K562 (cell line): ENCODE results near the gene EPOP. TPM values are rescaled to one million over a fixed set of nuclear protein-coding genes. Genes with fewer than 3 reads are reported as not detected.

Experiments
- BRD9 ChIP-seq: fragments of 450-650 bp; IDR thresholded peaks from 2 replicates; pipeline ENCODE4 v1.6.1; 2018; ENCODE audit warnings: low read depth; ENCODE audit not compliant: partially characterized antibody
- CCNT2 ChIP-seq: IDR thresholded peaks from 2 replicates; pipeline ENCODE4 v1.6.1; 2011; ENCODE audit warnings: borderline replicate concordance, low read depth, mild to moderate bottlenecking, moderate library complexity, mixed read lengths, low read length; ENCODE audit not compliant: insufficient read length; ENCODE audit errors: extremely low read depth
- CXXC5 ChIP-seq: fragments of 250-450 bp; sonication (Bioruptor Pico); IDR thresholded peaks from 2 replicates; pipeline ENCODE4 v1.8.0; 2022; ENCODE audit warnings: inconsistent platforms, mild to moderate bottlenecking, moderate library complexity
- E2F6 ChIP-seq, 2 experiments: IDR thresholded peaks; 2 replicates each; pipeline ENCODE4 v1.6.1; 2011; ENCODE audit warnings: borderline replicate concordance in 1 of 2, control low read depth in 1 of 2, low read depth in 1 of 2, low read length in 1 of 2, mild to moderate bottlenecking in 1 of 2, mixed read lengths in 1 of 2, moderate library complexity in 1 of 2; ENCODE audit not compliant: insufficient read depth in 1 of 2, insufficient read length in 1 of 2, poor library complexity in 1 of 2, severe bottlenecking in 1 of 2; ENCODE audit errors: extremely low read depth in 1 of 2
- GATAD2B ChIP-seq: fragments of 450-650 bp; IDR thresholded peaks from 2 replicates; pipeline ENCODE4 v1.6.1; 2017; ENCODE audit warnings: mild to moderate bottlenecking, borderline replicate concordance
- JUND ChIP-seq, 2 experiments: IDR thresholded peaks; 2 replicates in 1 of 2; 3 replicates in 1 of 2; pipeline ENCODE4 v1.6.1; 2011; ENCODE audit warnings: borderline replicate concordance in 2 of 2, low read depth in 2 of 2, low read length in 2 of 2, improper control_type of control experiment in 1 of 2, missing biosample characterization in 1 of 2, missing genetic modification characterization in 1 of 2, missing genetic modification reagents in 1 of 2
- KLF1 ChIP-seq: fragments of 450-650 bp; IDR thresholded peaks from 2 replicates; pipeline ENCODE4 v1.6.1; 2016; ENCODE audit warnings: missing genetic modification characterization, missing compliant biosample characterization
- MAZ ChIP-seq, 2 experiments: fragments of 450-650 bp in 1 of 2; sonication (generic) in 1 of 2; formaldehyde crosslinking; IDR thresholded peaks in 1 of 2; conservative IDR thresholded peaks in 1 of 2; 2 replicates each; pipeline versions ENCODE4 v1.4.0 to v1.5.0; 2020; ENCODE audit warnings: mild to moderate bottlenecking in 1 of 2, missing genetic modification reagents in 1 of 2
- MEIS2 ChIP-seq: fragments of 450-650 bp; IDR thresholded peaks from 2 replicates; pipeline ENCODE4 v1.6.1; 2014; ENCODE audit warnings: mild to moderate bottlenecking; ENCODE audit not compliant: partially characterized antibody
- NBN ChIP-seq: fragments of 450-650 bp; IDR thresholded peaks from 2 replicates; pipeline ENCODE4 v1.6.1; 2016; ENCODE audit warnings: low read depth, mild to moderate bottlenecking
- NCOA6 ChIP-seq: fragments of 450-650 bp; IDR thresholded peaks from 2 replicates; pipeline ENCODE4 v1.6.1; 2017; ENCODE audit warnings: mild to moderate bottlenecking
- POLR2B ChIP-seq: fragments of 450-650 bp; IDR thresholded peaks from 2 replicates; pipeline ENCODE4 v1.6.1; 2018; ENCODE audit warnings: low read depth; ENCODE audit not compliant: partially characterized antibody
- RB1 ChIP-seq: fragments of 450-650 bp; IDR thresholded peaks from 2 replicates; pipeline ENCODE4 v1.6.1; 2017; ENCODE audit warnings: low read depth, mild to moderate bottlenecking
- RCOR1 ChIP-seq, 2 experiments: IDR thresholded peaks; 2 replicates each; pipeline ENCODE4 v1.6.1; 2012; ENCODE audit warnings: low read depth in 2 of 2, low read length in 2 of 2, borderline replicate concordance in 1 of 2, improper control_type of control experiment in 1 of 2
- SMAD4 ChIP-seq: fragments of 250-450 bp; sonication (Bioruptor Pico); conservative IDR thresholded peaks from 2 replicates; pipeline ENCODE4 v1.8.0; 2021; ENCODE audit warnings: inconsistent platforms, mild to moderate bottlenecking, moderate library complexity
- ZNF3 ChIP-seq: fragments of 250-450 bp; sonication (Bioruptor Pico); IDR thresholded peaks from 2 replicates; pipeline ENCODE4 v1.5.0; 2021; ENCODE audit warnings: mild to moderate bottlenecking, moderate library complexity
- ZSCAN32 ChIP-seq: fragments of 450-650 bp; formaldehyde crosslinking; IDR thresholded peaks from 2 replicates; pipeline ENCODE4 v1.4.0; 2020; ENCODE audit warnings: mild to moderate bottlenecking, moderate library complexity
- polyA plus RNA-seq, 8 experiments: library from polyadenylated mRNA; depleted of rRNA in 4 of 8; stranded (reverse) in 5 of 8; unstranded in 3 of 8; fragments of >200 nt; fragmentation: Nextera tagmentation in 2 of 8; fragmentation: Illumina TruSeq in 1 of 8; extraction: Ambion mirVana in 2 of 8; extraction: Trizol in 1 of 8; gene quantifications; 2 replicates each; pipeline versions ENCODE4 v1.2.1 to v1.2.3, GENCODE V29; 2011 to 2014; ENCODE audit warnings: inconsistent platforms in 1 of 8, missing spikeins in 1 of 8
- total RNA-seq, 7 experiments: library from RNA; depleted of rRNA in 6 of 7; stranded (reverse); fragments of >200 nt in 6 of 7; fragmentation: Illumina TruSeq in 2 of 7; extraction: Trizol in 2 of 7; gene quantifications; 2 replicates each; pipeline versions ENCODE4 v1.2.1 to v1.2.3, GENCODE V29; 2011 to 2021; ENCODE audit warnings: low replicate concordance in 1 of 7
- TF ChIP-seq, protein P1 (sequence below): fragments of 200-800 bp; sonication (Bioruptor generic); IDR thresholded peaks from 2 replicates; pipeline ENCODE4 v1.6.1; 2017; ENCODE audit warnings: missing genetic modification characterization, missing compliant biosample characterization
- TF ChIP-seq, protein P2 (sequence below), 2 experiments: fragments of 150-350 bp in 1 of 2; IDR thresholded peaks; 2 replicates each; pipeline ENCODE4 v1.6.1; 2012 to 2016; ENCODE audit warnings: low read depth in 2 of 2, low read length in 2 of 2, mild to moderate bottlenecking in 1 of 2, moderate library complexity in 1 of 2

EPOP gene
- total and polyA plus RNA-seq, 9 of the 15 experiments (the other 6 are each of a cell fraction or from before 2014, with no cell fraction given): 0.41 to 10.6 (median 4.6) TPM

GRCh38 chr17:38702166-38702915 is 27.6 kb upstream of the EPOP start (continued):
- TF ChIP-seq CXXC5 (CRISPR knock-in tag) (peak; percentile 89), RCOR1 (IDR thresholded peaks at IDR 0.05; ENCODE audit: borderline replicate concordance in 1 of 2, low read depth in 2 of 2, low read length in 2 of 2) (peak in 1 of 2 experiments; percentile 24; a peak in 1 of 4 replicates), ZSCAN32 (CRISPR knock-in tag) (no peak), MEIS2 (peak; percentile 5), SMAD4 (CRISPR knock-in tag) (peak; percentile 96), NCOA6 (no peak), ZNF3 (no peak), JUND (IDR thresholded peaks at IDR 0.05; ENCODE audit: borderline replicate concordance, low read depth, low read length) (0 out of 2 replicates have a peak, but pooled peaks have one; percentile 4), JUND (tag; IDR thresholded peaks at IDR 0.05; ENCODE audit: borderline replicate concordance, low read depth, low read length) (peak; percentile 29; the same call in 1 of the 3 replicates), E2F6 (IDR thresholded peaks at IDR 0.05; ENCODE audit: borderline replicate concordance in 1 of 2, extremely low read depth in 1 of 2, insufficient read depth in 1 of 2, insufficient read length in 1 of 2, low read depth in 1 of 2, low read length in 1 of 2, poor library complexity in 1 of 2, severe bottlenecking in 1 of 2) (peak; percentile 99), NBN (peak; percentile 62), MAZ (CRISPR knock-in tag; conservative IDR thresholded peaks at IDR 0.05 in 1 of 2, IDR thresholded peaks at IDR 0.05 in 1 of 2) (peak; percentile 47 to 87; a peak in 2 of 4 replicates), KLF1 (tag) (peak; percentile 33; the same call in 1 of the 2 replicates), CCNT2 (peak; percentile 93), POLR2B (peak; percentile 82), BRD9 (peak; percentile 34), GATAD2B (peak; percentile 81; the same call in 1 of the 2 replicates), RB1 (peak; percentile 77)
- TF ChIP-seq, protein P1, sequence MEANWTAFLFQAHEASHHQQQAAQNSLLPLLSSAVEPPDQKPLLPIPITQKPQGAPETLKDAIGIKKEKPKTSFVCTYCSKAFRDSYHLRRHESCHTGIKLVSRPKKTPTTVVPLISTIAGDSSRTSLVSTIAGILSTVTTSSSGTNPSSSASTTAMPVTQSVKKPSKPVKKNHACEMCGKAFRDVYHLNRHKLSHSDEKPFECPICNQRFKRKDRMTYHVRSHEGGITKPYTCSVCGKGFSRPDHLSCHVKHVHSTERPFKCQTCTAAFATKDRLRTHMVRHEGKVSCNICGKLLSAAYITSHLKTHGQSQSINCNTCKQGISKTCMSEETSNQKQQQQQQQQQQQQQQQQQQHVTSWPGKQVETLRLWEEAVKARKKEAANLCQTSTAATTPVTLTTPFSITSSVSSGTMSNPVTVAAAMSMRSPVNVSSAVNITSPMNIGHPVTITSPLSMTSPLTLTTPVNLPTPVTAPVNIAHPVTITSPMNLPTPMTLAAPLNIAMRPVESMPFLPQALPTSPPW (CRISPR knock-in tag): peak; percentile 86
- TF ChIP-seq, protein P2, sequence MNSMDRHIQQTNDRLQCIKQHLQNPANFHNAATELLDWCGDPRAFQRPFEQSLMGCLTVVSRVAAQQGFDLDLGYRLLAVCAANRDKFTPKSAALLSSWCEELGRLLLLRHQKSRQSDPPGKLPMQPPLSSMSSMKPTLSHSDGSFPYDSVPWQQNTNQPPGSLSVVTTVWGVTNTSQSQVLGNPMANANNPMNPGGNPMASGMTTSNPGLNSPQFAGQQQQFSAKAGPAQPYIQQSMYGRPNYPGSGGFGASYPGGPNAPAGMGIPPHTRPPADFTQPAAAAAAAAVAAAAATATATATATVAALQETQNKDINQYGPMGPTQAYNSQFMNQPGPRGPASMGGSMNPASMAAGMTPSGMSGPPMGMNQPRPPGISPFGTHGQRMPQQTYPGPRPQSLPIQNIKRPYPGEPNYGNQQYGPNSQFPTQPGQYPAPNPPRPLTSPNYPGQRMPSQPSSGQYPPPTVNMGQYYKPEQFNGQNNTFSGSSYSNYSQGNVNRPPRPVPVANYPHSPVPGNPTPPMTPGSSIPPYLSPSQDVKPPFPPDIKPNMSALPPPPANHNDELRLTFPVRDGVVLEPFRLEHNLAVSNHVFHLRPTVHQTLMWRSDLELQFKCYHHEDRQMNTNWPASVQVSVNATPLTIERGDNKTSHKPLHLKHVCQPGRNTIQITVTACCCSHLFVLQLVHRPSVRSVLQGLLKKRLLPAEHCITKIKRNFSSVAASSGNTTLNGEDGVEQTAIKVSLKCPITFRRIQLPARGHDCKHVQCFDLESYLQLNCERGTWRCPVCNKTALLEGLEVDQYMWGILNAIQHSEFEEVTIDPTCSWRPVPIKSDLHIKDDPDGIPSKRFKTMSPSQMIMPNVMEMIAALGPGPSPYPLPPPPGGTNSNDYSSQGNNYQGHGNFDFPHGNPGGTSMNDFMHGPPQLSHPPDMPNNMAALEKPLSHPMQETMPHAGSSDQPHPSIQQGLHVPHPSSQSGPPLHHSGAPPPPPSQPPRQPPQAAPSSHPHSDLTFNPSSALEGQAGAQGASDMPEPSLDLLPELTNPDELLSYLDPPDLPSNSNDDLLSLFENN (IDR thresholded peaks at IDR 0.05; ENCODE audit: low read depth in 2 of 2, low read length in 2 of 2): 0 out of 4 replicates have a peak, but pooled peaks of 1 of the 2 experiments have one; percentile 9
